GM12878 (cell line): ENCODE results near the gene ENAH. TPM values are rescaled to one million over a fixed set of nuclear protein-coding genes. Genes with fewer than 3 reads are reported as not detected.

Experiments
- BMI1 ChIP-seq: fragments of 450-650 bp; IDR thresholded peaks from 2 replicates; pipeline ENCODE4 v1.6.1; 2016; ENCODE audit warnings: mild to moderate bottlenecking, moderate library complexity, borderline replicate concordance
- CBX5 ChIP-seq: sonication (generic); IDR thresholded peaks from 2 replicates; pipeline ENCODE4 v1.6.1; 2016; ENCODE audit warnings: low read depth, moderate library complexity, mild to moderate bottlenecking, inconsistent platforms
- CHD1 ChIP-seq: IDR thresholded peaks from 2 replicates; pipeline ENCODE4 v1.6.1; 2012; ENCODE audit warnings: low read depth, low read length, improper control_type of control experiment
- CUX1 ChIP-seq: IDR thresholded peaks from 2 replicates; pipeline ENCODE4 v1.6.1; 2012; ENCODE audit warnings: improper control_type of control experiment, low read depth, low read length; ENCODE audit not compliant: insufficient replicate concordance
- EED ChIP-seq: sonication (generic); IDR thresholded peaks from 2 replicates; pipeline ENCODE4 v1.6.1; 2016; ENCODE audit warnings: antibody characterized with exemption, low read depth
- HDAC2 ChIP-seq: fragments of 200-600 bp; sonication (generic); IDR thresholded peaks from 2 replicates; pipeline ENCODE4 v1.6.1; 2017
- JUNB ChIP-seq: IDR thresholded peaks from 2 replicates; pipeline ENCODE4 v1.6.1; 2016; ENCODE audit warnings: antibody characterized with exemption, mild to moderate bottlenecking
- MLLT1 ChIP-seq: fragments of 450-650 bp; IDR thresholded peaks from 2 replicates; pipeline ENCODE4 v1.6.1; 2016; ENCODE audit warnings: mild to moderate bottlenecking
- MYC ChIP-seq: IDR thresholded peaks from 2 replicates; pipeline ENCODE4 v1.6.1; 2011; ENCODE audit warnings: mild to moderate bottlenecking, low read length, moderate library complexity, inconsistent platforms; ENCODE audit not compliant: insufficient read depth, insufficient replicate concordance, insufficient read length, severe bottlenecking
- NBN ChIP-seq: fragments of 450-650 bp; IDR thresholded peaks from 2 replicates; pipeline ENCODE4 v1.6.1; 2016
- RB1 ChIP-seq: fragments of 450-650 bp; formaldehyde crosslinking; IDR thresholded peaks from 2 replicates; pipeline ENCODE4 v1.6.1; 2017; ENCODE audit warnings: mild to moderate bottlenecking, borderline replicate concordance
- SREBF1 ChIP-seq: IDR thresholded peaks from 2 replicates; pipeline ENCODE4 v1.6.1; 2012; ENCODE audit warnings: mild to moderate bottlenecking, low read length
- SRF ChIP-seq, 2 experiments: IDR thresholded peaks; 2 replicates each; pipeline ENCODE4 v1.6.1; 2011; ENCODE audit warnings: low read depth in 2 of 2, low read length in 2 of 2, mild to moderate bottlenecking in 1 of 2, moderate library complexity in 1 of 2
- TARDBP ChIP-seq: IDR thresholded peaks from 2 replicates; pipeline ENCODE4 v1.6.1; 2016; ENCODE audit warnings: borderline replicate concordance
- WRNIP1 ChIP-seq: IDR thresholded peaks from 2 replicates; pipeline ENCODE4 v1.6.1; 2011; ENCODE audit warnings: low read depth, low read length, improper control_type of control experiment, borderline replicate concordance
- YBX1 ChIP-seq: fragments of 450-650 bp; IDR thresholded peaks from 2 replicates; pipeline ENCODE4 v1.6.1; 2016; ENCODE audit warnings: antibody characterized with exemption
- ZNF207 ChIP-seq: fragments of 450-650 bp; IDR thresholded peaks from 2 replicates; pipeline ENCODE4 v1.6.1; 2014; ENCODE audit warnings: antibody characterized with exemption, mild to moderate bottlenecking, borderline replicate concordance
- ZNF687 ChIP-seq: fragments of 450-650 bp; IDR thresholded peaks from 2 replicates; pipeline ENCODE4 v1.6.1; 2017; ENCODE audit warnings: mild to moderate bottlenecking, moderate library complexity
- polyA plus RNA-seq, 11 experiments: library from polyadenylated mRNA; depleted of rRNA in 4 of 11; unstranded in 6 of 11; stranded (reverse) in 5 of 11; fragments of >200 nt; fragmentation: Nextera tagmentation in 4 of 11; fragmentation: Illumina TruSeq in 1 of 11; extraction: Ambion mirVana in 4 of 11; extraction: Trizol in 1 of 11; gene quantifications; 1 replicate in 1 of 11; 2 replicates in 10 of 11; pipeline versions ENCODE4 v1.2.1 to v1.2.3, GENCODE V29; 2011 to 2016; ENCODE audit warnings: inconsistent platforms in 2 of 11, missing spikeins in 2 of 11, low read depth in 1 of 11
- total RNA-seq, 4 experiments: library from RNA; depleted of rRNA in 3 of 4; stranded (reverse); fragments of >200 nt in 3 of 4; fragmentation: Illumina TruSeq in 1 of 4; extraction: Trizol in 1 of 4; gene quantifications; 2 replicates each; pipeline versions ENCODE4 v1.2.1 to v1.2.3, GENCODE V29; 2013 to 2021

ENAH gene
- total and polyA plus RNA-seq, 10 of the 15 experiments (the other 5 are each of a cell fraction or from before 2014, with no cell fraction given) = under 0.01 to 0.62 (median 0.06) TPM; not detected in 5

- TF ChIP-seq CUX1 = no peak
- peak; percentile 50; the same call in 1 of the 2 replicates for TF ChIP-seq ZNF207
- no peak; the same call in none of the 2 replicates for TF ChIP-seq NBN
- peak; percentile 73 for TF ChIP-seq ZNF687
- peak; percentile 75; the same call in 1 of the 2 replicates for TF ChIP-seq MLLT1
- no peak; the same call in 1 of the 2 replicates for TF ChIP-seq EED
- TF ChIP-seq RB1 = 0 out of 2 replicates have a peak, but pooled peaks have one; percentile 14
- peak in 1 of 2 experiments; percentile 69; a peak in 1 of 4 replicates for TF ChIP-seq SRF (IDR thresholded peaks at IDR 0.05; ENCODE audit: low read depth in 2 of 2, low read length in 2 of 2)
- no peak for TF ChIP-seq CBX5
- TF ChIP-seq CHD1 = no peak
- TF ChIP-seq YBX1 = no peak
- TF ChIP-seq JUNB = no peak
- TF ChIP-seq WRNIP1 = no peak
- TF ChIP-seq HDAC2 = no peak
- no peak for TF ChIP-seq BMI1
- no peak for TF ChIP-seq TARDBP
- no peak for TF ChIP-seq MYC
- no peak for TF ChIP-seq SREBF1
These were observed 185.5 kb downstream of the ENAH start (continued) for GRCh38 chr1:225467193-225468020.
